ENCODE data around the gene TPST1. TPM values are rescaled to one million over a fixed set of nuclear protein-coding genes. Genes with fewer than 3 reads are reported as not detected.

Gene TPST1
- total and polyA plus RNA-seq, 12 donors: 2.0 to 7.3 (median 4.7) TPM

DNA sequence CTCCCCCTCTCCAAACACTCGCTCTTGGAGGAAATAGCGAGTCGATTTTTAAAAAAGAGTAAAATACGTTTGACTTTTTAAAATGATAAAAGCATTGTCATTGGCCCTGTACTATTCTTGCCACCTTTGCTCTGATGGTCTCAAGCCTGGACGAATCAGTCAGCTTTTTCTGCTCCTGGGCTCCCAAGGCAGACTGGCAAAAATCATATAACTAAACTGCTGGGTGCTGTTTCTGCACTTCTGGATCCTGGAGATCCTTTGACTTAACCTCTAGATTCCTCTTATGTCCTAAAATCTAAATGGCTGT is 1.8 kb downstream of the TPST1 start:
- H3K36me3 ChIP-seq: no peaks in the 10 kb centered on the region
- H3K4me1 ChIP-seq: peaks cover 0 to 34% (median 11%) of the 10 kb centered on the region in 9 donors
- H3K4me3 ChIP-seq: peak overlapping the region in 7 of 10 donors; percentile 2 to 97 (median 93)
- DNase-seq (no peak), ATAC-seq (no peak)
- intact Hi-C loops (cut with DNase I): loop anchor here in 7 of 10 donors (2.0 to 10.0 kb wide), 4 partner anchors 55 to 138 kb away; no protein-coding TSS in a partner anchor
- no peak for TF ChIP-seq CTCF (IDR thresholded peaks at IDR 0.05)
- no peaks in the 10 kb centered on the region for H3K9me3 ChIP-seq
- peaks cover 0 to 17% (median 0%) of the 10 kb centered on the region in 7 donors for H3K27me3 ChIP-seq
- H3K27ac ChIP-seq: peak overlapping the region in 3 of 10 donors; percentile 0 to 90 (median 15)
- 35 to 40% methylated on average over 5 of the region's 5 CpGs for WGBS, 2 donors

DNA sequence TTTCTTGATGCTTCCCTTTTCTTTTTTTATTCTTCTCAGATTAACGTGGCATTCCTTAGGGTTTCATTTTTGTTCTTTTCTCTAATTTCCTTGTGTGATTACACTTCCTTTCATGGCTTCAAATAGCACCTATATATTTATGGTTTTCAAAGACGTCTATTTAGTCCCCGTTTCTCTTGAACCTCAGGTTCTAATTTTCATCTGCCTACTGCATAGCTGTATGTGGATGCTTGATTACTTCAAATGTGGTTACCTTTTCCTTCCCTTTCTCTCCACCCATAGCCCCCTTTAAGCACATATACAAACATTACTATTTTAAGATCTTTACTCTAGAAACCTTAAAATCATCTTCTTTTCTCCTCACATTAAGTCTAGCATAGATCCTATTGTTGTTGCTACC is 2.4 kb downstream of the TPST1 start:
- Histone ChIP-seq H3K9me3 (no peaks in the 10 kb centered on the region), H3K27me3 (peaks cover 0 to 17% (median 0%) of the 10 kb centered on the region in 7 donors), H3K4me3 (peak overlapping the region in 2 of 10 donors; percentile 94 to 97), H3K27ac (peak overlapping the region in 2 of 10 donors; percentile 15 to 90), H3K4me1 (peaks cover 0 to 36% (median 11%) of the 10 kb centered on the region in 9 donors), H3K36me3 (no peaks in the 10 kb centered on the region)
- 48 to 66% methylated on average over 3 of the region's 3 CpGs for whole genome bisulfite sequencing, 2 donors
- DNase-seq: no peak
- TF ChIP-seq CTCF (IDR thresholded peaks at IDR 0.05): no peak
- intact Hi-C loops (cut with DNase I): loop anchor here in 7 of 10 donors (2.0 to 10.0 kb wide), 4 partner anchors 55 to 137 kb away; no protein-coding TSS in a partner anchor
- no peak for ATAC-seq

GRCh38 chr7:66211429-66211828 is 6.3 kb downstream of the TPST1 start:
- Histone ChIP-seq H3K36me3 (no peaks in the 10 kb centered on the region), H3K27ac (no peak overlapping the region), H3K4me3 (no peak overlapping the region), H3K9me3 (no peaks in the 10 kb centered on the region), H3K27me3 (no peaks in the 10 kb centered on the region), H3K4me1 (peaks cover 0 to 21% (median 5%) of the 10 kb centered on the region in 9 donors)
- TF ChIP-seq CTCF (IDR thresholded peaks at IDR 0.05): no peak
- intact Hi-C loops (cut with DNase I): no loop called here
- WGBS, 2 donors: 73 to 74% methylated on average over 5 of the region's 5 CpGs
- DNase-seq (no peak), ATAC-seq (no peak)

- TF ChIP-seq CTCF (IDR thresholded peaks at IDR 0.05): no peak
- ATAC-seq (no peak), DNase-seq (no peak)
- Histone ChIP-seq H3K4me1 (peaks cover 0 to 12% (median 0%) of the 10 kb centered on the region in 9 donors), H3K27ac (no peak overlapping the region), H3K4me3 (no peak overlapping the region), H3K27me3 (no peaks in the 10 kb centered on the region), H3K9me3 (no peaks in the 10 kb centered on the region), H3K36me3 (no peaks in the 10 kb centered on the region)
- intact Hi-C loops (cut with DNase I): no loop called here
- WGBS, 2 donors: 91 to 95% methylated on average over 6 of the region's 6 CpGs
These were observed 8.5 kb downstream of the TPST1 start for GRCh38 chr7:66213637-66214036.
